GM10266 (cell line): ENCODE results near the gene FANK1.

ENCODE experiments used
- DNase-seq: peaks from one replicate; pipeline ENCODE4 v3.0.0; 2012; ENCODE audit errors: extremely low spot score
- CTCF ChIP-seq: IDR thresholded peaks from 2 replicates; pipeline ENCODE4 v1.5.1; 2012; ENCODE audit warnings: mild to moderate bottlenecking, low read depth; ENCODE audit not compliant: control insufficient read depth, insufficient read depth; ENCODE audit errors: missing control alignments

The FANK1 gene

GRCh38 chr10:126016882-126017281, 120.5 kb downstream of the FANK1 start:
- no peak for DNase-seq
- no peak for TF ChIP-seq CTCF

DNA sequence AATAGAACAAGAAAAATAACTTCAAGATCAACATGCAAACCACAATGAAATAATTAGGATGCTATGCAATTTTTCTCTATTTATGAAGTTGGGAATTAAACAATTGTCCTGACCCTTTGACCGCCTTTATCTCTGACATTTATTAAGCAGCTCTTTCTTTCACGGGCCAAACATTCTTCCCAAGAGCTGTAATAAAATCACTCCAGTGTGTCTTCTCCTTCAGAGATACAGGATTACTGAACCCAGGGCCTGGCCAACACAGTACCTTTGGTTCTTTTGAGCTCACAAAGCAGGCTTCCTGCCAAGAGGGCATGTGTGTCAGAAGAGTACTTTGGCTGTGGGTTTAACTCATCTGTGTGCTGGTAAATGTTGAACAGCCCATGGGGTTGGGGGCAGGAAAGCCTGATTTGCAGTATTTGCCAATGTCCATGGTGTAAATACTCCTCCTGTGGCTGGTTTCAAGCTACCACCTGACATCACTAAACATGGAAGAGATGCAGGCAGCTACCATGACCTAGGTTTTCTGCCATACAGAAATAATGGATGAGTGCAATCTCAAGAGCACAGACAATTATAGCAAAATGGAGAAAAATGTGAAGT, 121.7 kb downstream of the FANK1 start:
- no peak for TF ChIP-seq CTCF
- DNase-seq = no peak

- TF ChIP-seq CTCF = no peak
- no peak for DNase-seq
Measured at GRCh38 chr10:126021833-126022500, 125.6 kb downstream of the FANK1 start.

GRCh38 chr10:126022841-126023240, 126.5 kb downstream of the FANK1 start:
- TF ChIP-seq CTCF = no peak
- no peak for DNase-seq

DNA sequence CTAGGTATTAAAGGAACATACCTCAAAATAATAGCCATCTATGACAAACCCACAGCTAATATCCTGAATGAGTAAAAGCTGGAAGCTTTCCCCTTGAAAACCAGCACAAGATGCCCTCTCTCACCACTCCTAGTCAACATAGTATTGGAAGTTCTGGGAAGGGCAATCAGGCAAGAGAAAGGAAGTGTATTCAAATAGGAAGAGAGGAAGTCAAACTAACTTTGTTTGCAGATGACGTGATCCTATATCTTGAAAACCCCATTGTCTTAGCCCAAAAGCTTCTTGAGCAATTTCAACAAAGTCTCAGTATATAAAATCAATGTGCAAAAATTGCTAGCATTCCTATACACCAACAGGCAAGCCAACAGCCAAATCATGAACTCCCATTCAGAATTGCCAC, 131.3 kb downstream of the FANK1 start:
- DNase-seq = no peak
- no peak for TF ChIP-seq CTCF

DNA sequence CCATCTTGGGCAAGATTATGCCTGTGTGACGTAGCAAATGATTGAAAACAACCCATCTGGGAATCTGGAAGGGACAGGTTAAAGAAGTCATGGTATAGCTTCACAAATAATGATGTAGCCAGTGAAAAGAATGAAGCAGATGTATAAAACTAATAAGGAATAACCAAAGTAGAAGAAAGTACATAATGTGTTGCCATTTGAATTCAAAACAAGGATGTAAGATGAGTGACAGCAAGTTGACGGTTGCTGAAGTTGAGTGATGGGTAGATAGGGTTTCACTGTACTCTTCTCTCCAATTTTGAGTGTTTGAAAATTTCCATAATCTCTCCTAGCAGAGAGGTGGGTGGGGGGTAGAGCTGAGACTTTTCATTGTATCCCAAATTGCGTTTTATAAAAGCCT, 133.6 kb downstream of the FANK1 start:
- DNase-seq = no peak
- no peak for TF ChIP-seq CTCF

DNA sequence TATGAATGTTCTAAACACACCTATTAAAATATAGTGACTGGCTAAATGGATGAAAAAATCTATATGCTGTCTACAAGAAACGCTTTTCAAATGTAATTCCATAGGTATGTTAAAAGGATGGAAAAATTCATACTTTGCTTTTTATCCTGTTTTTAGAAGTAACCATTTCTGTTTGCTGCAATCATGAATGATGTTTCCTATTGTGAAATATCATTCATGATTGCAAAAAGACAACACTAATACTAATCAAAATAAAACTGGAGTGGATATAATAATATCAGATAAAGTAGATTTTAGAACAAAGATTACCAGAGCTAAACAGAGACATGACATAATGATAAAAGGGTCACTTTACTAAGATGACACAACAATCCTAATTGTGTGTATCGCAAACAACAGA, 138.2 kb downstream of the FANK1 start:
- DNase-seq = no peak
- TF ChIP-seq CTCF = no peak
